Hindlimb muscle (tissue), 1 donor: ENCODE results near the gene GPR139. TPM values are rescaled to one million over a fixed set of nuclear protein-coding genes. Genes with fewer than 3 reads are reported as not detected.

Source experiments
- polyA plus RNA-seq: library from polyadenylated mRNA; unstranded; fragments of 120-200 nt; gene quantifications from one replicate; pipeline ENCODE4 v1.2.1, GENCODE V29; 2013; ENCODE audit not compliant: insufficient read length

GPR139 gene
- polyA plus RNA-seq, 1 donor: not detected

Other genes with a start within 250 kb of the GPR139 start
- 109 TPM for gene GPRC5B, start 189.0 kb downstream of the GPR139 start, polyA plus RNA-seq